Stromal cell of bone marrow (primary cell): Measurements from ENCODE around the gene EGLN2.
"Not testable (repeated sequence)": the region's sequence is repeated elsewhere in the genome, so short reads cannot be mapped to it uniquely, and the experiment has no call there.

ENCODE experiments used
- DNase-seq: peaks from one replicate; pipeline ENCODE4 v3.0.0-alpha.2; 2012; ENCODE audit warnings: low read depth

The EGLN2 gene

DNA sequence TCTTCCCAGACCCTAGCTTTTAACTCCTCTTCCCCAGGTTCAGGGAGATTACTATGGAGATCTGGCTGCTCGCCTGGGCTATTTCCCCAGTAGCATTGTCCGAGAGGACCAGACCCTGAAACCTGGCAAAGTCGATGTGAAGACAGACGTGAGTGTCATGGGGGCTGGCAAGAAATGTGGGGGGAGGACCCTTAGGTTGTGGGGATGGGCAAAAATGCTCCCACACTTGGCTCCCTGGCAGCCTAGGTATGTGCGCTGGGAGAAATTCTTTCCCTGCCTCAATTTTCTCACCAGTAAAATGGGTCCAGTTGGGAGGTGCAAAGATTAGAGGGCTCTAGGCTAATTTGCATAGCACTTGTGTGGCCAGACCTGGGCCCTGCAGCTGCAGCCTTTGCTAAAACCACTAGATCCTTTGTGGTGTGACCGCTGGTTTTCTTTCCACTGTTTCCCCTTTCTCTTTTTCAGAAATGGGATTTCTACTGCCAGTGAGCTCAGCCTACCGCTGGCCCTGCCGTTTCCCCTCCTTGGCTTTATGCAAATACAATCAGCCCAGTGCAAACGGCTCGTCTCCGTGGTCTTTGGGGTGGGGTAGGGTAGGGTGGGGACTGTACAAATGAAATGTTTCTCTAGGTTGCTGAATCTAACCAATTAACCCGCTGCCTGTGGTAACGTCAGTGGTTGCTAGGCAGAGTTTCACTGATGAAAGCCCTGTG lies 21.9 kb upstream of the EGLN2 start:
- DNase-seq: peak; percentile 90

DNA sequence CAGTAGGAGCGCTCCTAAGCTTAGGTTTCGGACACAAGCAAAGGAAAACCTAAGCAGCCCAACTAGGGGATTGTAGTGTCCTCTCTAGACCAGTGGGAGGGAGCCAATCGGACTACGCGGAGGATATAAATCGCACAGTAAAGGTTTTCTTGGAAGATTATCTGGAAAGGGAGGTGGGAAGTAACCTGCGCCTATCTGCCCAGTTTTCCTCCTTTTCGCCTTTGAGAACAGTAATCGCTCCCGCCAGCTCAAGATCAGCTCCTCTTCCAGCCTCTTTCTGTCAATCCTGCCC lies 21.4 kb upstream of the EGLN2 start:
- no peak for DNase-seq

DNA sequence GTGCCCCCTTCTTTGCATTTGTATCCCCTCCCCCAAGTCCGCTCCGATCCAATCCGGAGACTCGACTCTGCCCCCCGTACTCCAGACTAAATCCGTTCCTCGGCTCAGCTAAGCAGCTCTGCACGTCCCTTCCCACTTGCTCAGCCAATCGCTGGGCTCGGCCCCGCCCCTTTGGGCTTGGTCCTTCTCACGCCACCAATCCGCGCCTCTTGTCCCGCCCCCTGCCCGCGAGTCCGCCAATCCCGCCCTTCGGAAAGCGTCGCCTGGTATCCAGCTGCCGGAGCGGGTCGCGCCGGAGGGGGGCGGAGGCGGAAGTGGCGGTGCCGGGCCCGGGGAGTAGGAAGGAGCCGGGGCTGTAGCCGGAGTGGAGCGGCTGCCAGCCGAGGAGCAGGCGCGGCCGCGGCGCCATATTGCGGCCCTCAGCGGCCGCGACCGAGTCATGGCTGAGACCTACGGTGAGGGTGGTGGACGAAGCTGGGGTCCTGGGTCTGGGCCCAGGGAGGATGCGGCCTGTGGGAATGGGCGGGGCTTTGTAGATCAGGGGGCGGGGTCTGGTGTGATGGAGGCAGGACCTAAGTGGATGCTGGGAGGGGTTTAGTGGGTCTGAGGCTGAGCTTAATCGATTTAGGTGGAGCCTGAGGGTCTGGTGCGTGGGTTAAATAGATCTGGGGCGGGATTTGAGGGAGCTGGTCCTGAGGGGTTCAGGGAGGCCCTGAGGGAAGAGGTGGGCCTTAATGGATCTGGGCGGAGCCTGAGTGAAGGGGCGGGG lies 20.9 kb upstream of the EGLN2 start, which contains the start of gene RAB4B:
Gene RAB4B (plus strand): TSS at position 311 of the 769 bp plus-strand sequence. CDS start 129 bp downstream, at position 440.
- peak; percentile 99 for DNase-seq

DNA sequence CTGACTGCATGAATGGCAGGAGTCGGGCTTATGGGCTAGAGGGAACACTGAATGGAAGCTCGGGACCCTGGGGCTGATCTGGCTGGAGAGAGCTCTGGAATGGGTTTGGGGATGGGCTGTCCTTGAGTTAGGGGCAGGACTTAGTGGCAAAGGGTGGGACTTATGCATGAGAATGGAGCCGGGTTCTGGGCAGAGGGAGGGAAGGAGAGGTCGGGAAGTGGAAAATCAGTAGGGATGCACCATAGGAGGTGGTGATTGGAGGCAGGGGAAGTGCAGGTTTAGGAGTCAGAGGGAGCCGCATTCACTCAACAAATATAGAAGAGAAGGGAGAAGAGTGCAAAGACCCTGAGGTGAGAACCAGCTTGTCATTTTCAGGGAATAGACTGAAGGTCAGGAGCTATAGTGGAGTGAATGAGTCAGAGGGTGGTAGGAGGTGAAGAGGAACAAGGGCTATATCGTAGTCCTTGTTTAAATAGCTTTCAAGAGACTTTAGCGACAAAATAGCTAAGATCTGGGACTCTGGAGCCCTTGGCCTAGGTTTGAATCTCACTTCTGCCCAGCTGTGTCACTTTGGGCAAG lies 20.2 kb upstream of the EGLN2 start:
- no peak for DNase-seq

DNA sequence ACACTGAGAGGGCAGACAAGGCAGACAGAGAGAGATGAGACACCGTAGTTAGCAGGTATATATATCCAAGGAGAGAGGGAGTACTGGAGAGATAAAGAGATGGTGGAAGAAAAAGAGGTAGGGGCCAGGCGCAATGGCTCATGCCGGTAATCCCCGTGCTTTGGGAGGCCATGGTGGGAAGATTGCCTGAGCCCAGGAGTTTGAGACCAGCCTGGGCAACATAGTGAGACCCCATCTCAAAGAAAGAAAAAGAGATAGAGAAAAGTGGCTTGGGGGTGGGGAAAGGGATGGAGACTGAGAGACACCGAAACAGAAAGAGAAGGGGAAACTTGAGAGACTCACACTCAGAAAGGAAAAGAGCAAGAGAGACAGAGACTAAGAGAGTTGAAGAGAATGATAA lies 18.4 kb upstream of the EGLN2 start:
- no peak for DNase-seq

DNA sequence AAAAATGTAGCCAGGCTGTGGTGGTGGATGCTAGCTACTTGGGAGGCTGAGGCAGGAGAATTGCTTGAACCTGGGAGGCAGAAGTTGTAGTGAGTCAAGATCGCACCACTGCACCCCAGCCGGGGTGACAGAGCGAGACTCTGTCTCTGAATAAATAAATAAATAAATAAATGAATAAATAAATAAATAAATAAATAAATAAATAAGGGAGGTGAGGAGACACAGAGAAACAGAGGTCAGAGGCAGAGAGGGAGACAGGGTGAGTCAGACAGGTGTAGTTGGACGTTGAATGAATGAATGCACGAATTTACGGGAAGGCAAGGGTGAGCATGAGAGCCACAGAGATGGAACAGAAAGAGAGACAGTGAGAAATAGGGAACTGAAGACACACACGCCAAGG lies 17.9 kb upstream of the EGLN2 start:
- DNase-seq: no peak

DNA sequence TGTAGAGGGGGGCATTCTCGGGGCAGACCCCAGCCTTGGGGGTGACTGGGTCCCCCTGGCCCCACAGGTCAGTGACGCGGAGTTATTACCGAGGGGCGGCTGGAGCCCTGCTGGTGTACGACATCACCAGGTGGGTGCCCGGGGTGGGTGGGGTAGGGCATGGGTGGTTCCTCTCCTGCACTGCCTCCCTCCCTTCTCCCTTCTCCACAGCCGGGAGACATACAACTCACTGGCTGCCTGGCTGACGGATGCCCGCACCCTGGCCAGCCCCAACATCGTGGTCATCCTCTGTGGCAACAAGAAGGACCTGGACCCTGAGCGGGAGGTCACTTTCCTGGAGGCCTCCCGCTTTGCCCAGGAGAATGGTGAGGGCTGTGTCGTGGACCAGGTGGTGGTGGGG lies 15.3 kb upstream of the EGLN2 start:
- DNase-seq: no peak

DNA sequence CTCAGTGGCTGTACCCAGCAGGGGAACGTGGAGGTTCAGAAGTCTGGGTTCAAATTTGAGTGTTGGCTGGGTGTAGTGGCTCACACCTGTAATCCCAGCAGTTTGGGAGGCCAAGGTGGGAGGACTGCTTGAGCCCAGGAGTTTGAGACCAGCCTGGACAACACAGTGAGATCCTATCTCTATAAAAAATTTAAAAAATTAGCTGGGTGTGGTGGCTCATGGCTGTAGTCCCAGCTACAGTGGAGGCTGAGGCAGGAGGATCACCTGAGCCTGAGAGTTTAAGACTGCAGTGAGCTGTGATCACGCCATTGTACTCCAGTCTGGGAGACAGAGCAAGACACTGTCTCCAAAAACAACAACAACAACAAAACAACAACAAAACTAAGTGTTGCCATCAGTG lies 14.8 kb upstream of the EGLN2 start:
- not testable (repeated sequence) for DNase-seq

DNA sequence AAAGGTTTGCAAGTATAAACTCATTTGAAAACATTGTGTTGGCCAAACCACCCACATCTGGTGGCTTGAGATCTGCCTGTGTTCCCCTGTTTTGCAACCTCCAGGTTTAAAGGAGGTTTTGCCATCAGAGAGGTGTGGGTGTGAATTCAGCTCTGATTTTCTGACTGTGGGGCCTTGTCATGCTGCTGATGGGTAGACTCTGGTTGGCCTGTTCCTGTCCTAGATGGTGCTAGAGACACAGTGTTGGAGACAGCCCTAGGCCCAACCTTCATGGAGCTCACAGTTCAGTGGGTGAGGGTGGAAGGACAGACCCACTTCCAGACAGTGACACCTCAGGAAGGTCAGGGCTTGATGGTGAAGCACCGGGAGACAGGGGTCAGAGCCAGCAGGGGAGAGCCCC lies 13.5 kb upstream of the EGLN2 start:
- DNase-seq: no peak

DNA sequence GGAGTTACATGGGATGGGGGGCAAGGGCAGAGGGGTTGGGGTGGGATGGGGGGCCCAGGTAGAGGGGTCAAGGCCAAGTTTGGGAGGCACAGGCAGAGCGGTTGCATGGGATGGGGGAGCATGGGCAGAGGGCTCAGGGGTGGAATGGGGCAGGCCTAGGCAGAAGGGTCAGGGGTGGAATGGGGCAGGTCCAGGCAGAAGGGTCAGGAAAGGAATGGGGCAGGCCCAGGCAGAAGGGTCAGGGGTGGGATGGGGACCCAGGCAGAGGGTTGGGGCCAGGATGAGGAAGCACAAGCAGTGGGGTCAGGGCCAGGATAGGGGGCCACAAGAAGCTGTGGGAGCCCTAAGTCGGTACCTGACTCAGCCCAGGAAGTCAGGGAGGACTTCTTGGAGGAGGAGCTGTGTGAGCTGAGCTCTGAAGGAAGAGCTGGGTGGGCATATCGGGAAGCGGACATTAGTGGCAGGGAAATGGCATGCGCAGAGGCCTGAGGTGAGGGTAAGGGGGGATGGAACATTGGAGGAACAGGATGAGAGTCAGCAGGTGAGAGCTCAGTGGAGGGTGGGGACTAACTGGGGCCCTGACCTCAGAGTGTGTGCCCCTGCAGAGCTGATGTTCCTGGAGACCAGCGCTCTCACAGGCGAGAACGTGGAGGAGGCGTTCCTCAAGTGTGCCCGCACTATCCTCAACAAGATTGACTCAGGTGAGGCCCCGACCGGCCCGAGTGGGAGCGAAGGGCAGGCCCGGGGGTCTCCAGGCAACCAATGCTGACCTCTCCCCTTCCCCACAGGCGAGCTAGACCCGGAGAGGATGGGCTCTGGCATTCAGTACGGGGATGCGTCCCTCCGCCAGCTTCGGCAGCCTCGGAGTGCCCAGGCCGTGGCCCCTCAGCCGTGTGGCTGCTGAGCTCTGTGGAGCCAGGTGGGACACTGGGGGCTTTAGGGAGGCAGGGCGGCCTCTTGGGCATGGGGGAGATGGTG lies 12.6 kb upstream of the EGLN2 start:
- no peak for DNase-seq

DNA sequence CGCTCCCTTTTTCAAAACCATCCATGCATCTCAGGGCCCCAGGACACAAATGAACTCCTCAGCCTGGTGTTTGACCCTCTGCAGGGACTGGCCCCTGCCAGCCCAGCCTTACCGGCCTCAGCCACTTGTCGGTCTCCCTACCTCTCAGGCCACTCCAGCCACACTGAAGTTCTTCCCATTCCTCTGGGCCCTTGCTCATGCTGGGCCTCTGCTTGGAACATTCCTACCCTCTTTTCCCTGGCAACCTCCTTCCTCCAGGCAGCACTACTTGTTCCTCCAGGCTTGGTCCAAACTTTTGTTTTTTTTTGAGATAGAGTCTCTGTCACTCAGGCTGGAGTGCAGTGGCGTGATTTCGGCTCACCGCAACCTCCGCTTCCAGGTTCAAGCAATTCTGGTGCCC lies 7.6 kb upstream of the EGLN2 start:
- DNase-seq: no peak

DNA sequence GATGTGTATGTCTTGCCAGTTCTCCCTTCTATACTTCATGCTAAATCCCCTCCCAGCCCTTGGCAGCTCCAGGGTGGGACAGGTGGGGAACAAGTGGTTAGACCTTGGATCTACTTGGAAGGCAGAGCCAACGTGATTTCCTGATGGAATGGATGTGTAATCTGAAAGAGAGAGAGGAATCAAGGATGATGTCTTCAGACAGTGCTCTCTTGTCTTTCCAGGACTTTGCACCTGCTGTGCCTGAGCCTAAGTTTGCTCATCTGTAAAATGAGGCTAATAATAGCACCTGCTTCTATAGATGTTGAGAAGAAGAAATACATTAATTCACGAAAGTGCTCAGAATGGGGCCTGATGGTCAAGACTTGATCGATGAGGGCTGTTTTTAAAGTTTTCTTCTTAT lies 7.0 kb upstream of the EGLN2 start:
- DNase-seq: no peak

DNA sequence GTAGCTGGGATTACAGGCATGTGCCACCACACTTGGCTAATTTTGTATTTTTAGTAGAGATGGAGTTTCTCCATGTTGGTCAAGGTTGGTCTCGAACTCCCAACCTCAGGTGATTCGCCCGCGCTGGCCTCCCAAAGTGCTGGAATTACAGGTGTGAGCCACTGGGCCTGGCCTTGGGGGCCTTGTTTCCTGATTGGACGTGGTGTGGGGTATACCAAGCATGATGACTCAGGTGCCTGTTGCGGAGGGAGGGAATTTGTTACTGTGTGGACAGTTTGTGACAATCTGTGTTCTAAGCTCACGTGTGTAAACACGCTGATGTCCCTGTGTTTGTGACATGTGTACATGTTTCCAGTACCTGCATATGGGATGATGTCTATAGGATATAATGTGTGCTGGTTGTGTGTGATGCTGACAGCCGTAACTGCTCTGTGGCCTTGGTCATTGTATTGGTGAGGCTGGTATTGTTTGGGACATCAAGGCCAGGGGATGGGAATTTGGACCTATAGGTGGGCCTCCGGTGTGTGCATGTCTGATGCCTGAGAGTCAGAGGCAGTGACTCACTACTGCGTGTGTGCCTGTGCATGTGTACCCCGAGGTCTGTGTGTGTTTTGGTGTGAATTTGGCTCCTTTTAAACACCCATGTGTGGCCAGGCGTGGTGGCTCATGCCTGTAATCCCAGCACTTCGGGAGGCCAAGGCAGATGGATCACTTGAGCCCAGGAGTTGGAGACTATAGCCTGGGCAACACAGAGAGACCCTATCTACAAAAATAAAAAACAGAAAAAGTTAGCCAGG lies 1.6 kb upstream of the EGLN2 start:
- no peak for DNase-seq

DNA sequence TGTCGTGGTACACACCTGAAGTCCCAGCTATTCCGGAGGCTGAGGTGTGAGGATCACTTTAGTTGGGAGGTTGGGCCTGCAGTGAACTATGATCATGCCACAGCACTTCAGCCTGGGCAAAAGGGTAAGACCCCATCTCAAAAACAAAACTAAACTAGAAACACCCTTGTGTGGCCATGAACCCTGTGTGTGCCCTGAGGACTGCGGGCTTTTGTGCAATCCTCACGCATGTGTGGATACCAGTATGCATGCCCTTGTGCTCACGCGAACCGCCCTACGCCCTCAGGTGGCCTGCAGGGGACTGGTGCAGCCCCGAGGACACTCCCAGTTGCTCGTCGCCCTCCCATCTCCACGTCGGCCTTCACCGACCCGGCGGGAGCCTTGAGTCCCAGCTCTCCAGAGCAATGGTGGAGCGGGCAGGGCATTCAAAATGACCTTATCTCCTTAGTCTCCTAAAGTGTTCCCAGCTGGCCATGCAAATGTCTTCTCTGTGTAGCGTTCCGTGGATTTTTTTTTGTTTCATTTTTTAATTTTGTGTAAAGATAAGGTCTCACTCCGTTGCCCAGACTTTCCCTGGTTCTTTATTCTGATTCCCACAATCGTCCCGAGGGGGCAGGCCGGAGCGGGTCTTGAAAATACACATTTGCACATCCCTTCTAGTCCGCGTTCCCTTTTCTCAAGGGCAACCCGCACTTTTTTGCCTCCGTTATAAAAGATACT lies 868 bp upstream of the EGLN2 start:
- no peak for DNase-seq

DNA sequence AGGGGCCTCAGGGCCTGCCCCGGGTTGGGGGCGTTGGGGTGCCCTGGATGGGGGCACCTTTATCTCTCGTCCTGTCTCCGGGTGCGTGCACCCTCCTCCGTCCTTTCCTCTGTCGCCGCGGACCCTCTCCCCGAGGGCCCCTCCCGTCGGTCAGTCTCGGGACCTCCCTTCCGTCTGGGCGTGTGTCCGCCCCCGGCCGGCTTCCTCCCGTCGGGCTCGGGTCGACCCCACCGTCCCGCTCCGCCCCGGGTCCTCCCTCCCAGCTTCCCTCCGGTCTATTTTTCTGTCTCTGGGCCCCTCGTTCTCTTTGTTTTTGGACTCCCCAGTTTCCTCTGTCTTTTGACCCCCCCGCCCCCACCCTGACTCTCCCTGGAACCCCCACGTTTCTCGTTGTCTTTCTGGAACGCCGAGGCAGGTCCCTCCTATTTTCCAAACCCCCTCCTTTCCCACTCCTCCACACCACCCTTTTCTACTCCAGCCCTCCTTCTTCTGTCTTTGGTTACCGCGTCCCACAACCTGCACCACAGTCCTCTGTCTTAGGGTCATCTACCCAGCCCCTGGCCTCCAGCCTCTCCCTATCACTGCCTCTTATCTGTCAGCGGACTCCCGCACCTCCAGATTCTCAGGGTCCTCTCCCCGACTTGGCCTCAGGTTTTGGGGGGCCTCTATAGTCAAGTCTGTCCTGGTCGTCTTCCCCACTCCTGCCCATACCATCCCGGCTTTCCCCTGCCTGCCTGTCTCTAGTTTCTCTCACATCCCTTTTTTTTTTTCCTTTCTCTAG lies 757 bp downstream of the EGLN2 start:
- no peak for DNase-seq

DNA sequence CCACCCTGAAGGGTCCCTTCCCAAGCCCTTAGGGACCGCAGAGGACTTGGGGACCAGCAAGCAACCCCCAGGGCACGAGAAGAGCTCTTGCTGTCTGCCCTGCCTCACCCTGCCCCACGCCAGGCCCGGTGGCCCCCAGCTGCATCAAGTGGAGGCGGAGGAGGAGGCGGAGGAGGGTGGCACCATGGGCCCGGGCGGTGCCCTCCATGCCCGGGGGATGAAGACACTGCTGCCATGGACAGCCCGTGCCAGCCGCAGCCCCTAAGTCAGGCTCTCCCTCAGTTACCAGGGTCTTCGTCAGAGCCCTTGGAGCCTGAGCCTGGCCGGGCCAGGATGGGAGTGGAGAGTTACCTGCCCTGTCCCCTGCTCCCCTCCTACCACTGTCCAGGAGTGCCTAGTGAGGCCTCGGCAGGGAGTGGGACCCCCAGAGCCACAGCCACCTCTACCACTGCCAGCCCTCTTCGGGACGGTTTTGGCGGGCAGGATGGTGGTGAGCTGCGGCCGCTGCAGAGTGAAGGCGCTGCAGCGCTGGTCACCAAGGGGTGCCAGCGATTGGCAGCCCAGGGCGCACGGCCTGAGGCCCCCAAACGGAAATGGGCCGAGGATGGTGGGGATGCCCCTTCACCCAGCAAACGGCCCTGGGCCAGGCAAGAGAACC lies 1.5 kb downstream of the EGLN2 start:
- no peak for DNase-seq

DNA sequence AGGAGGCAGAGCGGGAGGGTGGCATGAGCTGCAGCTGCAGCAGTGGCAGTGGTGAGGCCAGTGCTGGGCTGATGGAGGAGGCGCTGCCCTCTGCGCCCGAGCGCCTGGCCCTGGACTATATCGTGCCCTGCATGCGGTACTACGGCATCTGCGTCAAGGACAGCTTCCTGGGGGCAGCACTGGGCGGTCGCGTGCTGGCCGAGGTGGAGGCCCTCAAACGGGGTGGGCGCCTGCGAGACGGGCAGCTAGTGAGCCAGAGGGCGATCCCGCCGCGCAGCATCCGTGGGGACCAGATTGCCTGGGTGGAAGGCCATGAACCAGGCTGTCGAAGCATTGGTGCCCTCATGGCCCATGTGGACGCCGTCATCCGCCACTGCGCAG lies 2.0 kb downstream of the EGLN2 start:
- no peak for DNase-seq

DNA sequence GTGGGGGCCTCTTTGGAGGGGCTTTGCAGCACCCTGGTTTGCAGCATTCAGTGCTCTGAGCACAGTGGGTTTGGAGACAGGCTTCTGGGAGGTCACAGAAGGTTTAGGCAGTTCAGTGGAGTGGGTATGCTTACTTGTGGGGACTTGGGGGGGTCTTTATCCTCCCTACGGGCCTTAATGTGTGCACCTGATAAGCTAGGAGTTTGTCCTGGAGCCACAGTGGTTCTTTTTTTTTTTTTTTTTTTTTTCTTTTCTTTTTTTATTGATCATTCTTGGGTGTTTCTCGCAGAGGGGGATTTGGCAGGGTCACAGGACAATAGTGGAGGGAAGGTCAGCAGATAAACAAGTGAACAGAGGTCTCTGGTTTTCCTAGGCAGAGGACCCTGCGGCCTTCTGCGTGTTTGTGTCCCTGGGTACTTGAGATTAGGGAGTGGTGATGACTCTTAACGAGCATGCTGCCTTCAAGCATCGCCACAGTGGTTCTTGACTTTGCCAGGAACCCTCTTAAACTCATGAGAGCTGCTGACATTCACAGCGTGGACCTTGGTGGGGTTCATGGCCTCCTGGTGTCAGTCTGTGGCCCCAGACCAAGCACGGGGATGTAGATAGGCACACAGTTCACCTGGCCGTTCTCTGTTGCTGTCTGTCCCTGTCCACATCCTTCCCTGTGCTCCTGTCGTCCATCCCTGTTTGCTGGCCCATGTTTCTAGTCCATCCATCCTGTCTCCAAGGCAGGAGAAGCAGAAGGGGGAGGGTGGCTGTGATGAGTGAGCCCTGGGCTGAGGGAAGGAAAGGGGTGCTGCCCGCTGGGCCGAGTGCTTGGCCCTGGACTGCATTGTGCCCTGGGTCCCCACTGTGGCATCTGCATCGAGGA lies 2.7 kb downstream of the EGLN2 start:
- no peak for DNase-seq
